GM19328 (cell line): ENCODE data around the gene PNPLA7.
A peak's percentile ranks its signal among the peaks of the same experiment; 100 is the strongest.
"Not testable (repeated sequence)": the region's sequence is repeated elsewhere in the genome, so short reads cannot be mapped to it uniquely, and the experiment has no call there.

Source experiments
- ATAC-seq: cut with Tn5 transposase; IDR thresholded peaks from one replicate; pipeline ENCODE4 v1.9.1; 2021; ENCODE audit warnings: mild to moderate bottlenecking, moderate library complexity; ENCODE audit not compliant: unreplicated experiment

The PNPLA7 gene

DNA sequence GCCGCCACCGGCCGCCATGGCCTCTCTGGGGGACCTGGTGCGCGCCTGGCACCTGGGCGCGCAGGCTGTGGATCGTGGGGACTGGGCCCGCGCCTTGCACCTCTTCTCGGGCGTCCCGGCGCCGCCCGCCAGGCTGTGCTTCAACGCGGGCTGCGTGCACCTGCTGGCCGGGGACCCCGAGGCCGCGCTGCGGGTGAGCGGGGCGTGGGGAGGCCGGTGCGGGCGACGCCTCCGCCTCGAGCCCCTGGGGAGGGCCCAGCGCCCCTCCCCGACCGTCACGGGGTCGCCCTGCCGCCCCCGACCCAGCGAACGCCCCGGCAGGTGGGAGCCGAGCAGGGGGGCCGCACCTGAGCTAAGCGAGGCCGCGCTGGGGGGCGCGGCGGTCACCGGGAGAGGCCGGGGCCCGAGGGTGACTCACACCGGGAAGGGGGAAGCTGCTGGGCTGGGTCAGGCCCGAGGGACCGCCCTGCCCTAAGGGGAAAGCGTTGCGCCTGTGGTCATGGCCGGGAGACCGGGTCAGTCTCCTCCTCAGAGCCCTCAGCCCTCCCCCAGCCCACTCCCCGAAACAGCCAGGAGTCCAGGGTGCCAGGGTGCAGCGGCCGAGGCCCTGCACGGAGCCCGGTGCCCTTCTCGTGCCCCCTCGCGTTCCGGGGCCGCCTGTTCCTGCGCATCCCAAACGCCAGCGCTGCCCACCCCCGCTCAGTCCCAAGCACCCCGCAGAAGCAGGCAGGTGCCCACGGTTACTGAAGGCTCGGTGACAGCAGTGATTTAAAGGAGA lies 126.5 kb downstream of the PNPLA7 start:
- no peak for ATAC-seq

DNA sequence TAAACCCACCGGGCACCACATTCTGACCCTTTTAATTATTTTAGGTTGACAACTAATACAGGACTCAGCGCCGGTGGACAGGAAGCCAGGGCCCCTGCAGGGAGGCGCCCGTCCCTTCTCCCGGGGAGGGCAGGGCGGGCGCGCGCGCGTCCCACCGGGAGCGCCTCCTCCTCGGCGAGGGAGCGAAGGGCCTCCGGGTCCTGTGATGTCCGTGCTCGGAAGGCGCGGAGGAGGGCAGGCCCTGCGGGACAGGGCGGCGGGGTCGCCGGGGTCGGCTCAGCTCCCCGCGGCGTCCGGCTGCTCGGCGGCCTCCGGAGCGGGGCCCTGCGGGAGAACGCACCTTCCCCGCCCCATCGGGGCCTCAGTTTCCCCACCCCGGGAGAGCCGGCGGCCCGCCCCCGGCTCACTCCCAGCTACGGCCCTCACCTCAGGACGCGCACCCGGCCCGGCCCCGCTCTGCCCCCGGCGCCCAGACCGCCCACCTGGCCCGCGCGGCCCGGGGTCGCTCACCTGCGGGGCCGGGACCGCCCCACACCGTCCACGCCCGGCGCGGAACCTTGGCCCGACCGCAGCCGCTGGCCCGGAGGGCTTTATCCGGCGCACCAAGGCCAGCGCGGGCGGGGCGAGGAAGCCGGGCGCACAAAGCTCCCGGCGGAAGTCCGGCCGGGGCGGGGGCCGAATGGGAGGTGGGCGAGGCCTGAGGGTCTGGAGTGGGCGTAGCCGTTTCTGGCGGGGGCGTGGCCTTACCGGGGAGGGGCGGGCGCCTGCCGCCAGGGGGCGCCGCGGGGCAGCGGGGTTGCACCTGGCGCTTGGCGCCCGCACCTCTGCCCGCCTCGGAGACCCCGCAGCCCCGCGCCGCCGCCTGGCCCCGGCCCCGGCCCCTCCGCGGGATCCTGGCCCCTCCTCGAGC lies 127.3 kb downstream of the PNPLA7 start, which contains the start of the genes EXD3 and NOXA1:
Gene EXD3 (minus strand): TSS at position 559 of the 910 bp plus-strand sequence. CDS start 27,805 bp downstream, outside the sequence.
Gene NOXA1 (plus strand): TSS at position 790 of the 910 bp plus-strand sequence. CDS start 137 bp downstream, outside the sequence.
- ATAC-seq, result peak; percentile 77

DNA sequence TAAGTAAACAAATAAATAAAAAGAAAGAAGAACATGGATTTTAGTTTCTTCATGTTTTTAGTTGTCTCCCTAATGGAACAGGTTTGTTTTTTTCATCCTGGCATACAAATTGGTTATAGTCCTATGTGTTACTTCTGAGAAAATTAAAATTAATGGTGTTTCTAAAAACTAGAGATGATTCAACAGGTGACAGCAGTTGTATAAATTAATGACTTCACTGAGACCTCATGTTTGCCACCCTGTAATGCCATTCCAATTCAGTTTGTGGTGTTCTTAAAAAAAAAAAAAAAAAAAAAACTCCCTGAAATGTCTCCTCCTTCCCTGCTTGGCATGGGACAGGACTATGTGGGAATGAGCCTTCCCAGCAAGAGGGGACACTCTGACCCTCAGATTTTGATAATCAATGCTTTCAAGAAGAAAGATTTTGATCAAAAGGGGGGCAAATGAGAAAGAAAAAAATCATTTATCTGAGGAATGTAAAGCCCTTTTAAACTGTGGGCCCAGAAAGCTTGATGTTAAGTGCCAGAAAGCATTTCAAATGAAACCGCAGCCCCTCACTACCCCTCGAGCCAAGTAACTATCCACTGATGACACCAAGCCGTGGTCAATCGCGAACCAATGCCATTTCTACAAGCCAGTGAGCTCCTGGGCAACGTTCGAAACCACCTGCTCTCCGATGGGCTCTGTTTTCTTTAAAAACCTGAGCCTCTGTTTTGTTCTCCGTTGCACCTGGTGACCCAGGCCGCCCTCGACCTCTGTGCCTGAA lies 128.2 kb downstream of the PNPLA7 start:
- no peak for ATAC-seq

DNA sequence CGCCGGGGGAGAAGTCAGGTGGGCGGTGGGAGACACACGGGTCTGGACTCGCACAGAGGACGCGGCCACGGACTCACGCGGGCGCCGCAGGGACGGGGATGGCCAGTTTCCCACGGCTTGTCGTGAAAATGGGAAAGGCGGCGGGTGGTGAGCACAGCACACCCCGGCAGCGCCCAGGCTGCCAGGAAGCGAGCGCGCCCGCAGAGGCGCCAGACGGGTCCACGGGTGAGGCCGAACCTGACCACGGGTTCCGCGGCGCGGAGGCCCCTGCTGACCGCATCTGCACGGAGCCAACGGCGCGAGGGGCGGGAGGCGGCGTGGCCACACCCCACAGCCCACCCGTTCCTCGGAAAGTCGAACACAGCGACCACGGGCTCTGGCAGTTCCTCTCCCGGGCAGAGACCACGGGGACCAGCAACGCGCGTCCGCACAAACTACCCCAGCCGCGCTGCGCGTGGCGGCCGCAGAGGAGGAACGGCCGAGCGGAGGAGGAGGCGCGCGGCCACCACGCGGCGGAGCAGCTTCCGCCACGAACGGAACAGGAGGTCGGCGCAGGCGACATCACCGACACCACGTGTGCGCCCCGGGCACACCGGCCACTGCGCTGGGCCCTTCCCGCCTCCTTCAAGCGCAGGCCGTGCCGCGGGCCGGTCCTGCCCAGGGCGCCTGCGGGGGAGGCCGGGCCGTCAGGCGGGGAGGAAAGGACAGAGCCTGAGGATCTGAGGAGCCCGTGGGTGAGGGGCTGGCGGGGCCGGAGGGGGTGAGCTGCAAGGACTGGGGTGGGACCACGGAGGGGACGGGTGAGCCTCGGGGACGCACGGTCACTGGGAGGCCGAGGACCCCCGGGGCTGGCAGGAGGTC lies 132.8 kb downstream of the PNPLA7 start:
- ATAC-seq, result no peak

DNA sequence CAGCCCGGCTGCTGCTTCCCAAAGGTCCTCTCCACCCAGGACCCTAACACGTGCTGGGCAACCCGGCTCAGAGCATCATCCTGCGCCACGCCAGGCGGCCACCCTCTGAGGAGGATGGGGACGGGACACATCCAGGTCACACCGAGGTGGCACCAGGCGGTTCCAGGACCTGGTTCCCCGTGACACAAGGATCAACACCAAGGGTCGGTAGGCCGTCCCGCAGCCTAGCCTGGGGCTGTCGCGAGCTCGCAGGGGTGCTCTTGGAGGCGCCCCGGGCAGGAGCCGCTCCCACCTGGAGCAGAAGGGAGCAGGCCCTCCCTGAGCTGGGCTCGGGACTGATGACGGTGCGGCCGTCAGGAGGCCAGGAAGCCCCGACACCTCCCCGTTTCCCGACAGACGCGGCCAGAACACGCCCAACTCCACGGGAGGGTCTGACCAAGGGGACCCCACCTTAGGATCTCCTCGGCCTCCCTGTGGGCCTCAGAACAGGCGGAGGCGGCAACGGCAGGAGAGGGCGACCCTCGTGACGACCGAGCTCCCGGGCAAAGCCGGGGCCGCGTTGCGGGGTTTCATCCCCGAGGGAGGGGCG lies 133.5 kb downstream of the PNPLA7 start:
- no peak for ATAC-seq

DNA sequence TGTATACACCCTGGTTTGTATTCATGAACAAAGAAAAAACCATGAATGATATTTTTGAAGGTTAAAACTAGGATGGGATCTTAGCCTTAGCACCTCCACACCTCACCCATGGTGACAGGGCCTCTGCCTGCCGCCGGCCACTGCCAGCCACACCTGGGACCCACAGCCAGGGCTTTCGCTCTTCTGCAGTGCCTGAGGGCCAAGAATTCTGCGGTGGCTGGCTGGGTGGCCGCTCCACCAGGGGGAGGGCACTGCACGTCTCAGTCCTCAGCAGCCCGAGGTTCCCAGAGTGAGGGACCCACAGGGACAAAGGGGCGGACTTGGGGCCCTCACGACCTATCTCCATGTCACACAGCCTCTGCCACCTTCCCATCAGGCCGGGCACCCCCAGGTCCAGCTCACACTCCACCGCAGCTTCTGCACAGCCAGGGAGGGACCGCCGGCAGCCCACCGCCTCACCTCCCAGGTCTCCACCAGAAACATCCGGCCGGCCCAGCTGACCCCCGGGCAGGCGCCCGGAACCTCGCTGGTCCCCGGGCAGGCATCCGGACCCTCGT lies 134.1 kb downstream of the PNPLA7 start:
- ATAC-seq, result no peak

DNA sequence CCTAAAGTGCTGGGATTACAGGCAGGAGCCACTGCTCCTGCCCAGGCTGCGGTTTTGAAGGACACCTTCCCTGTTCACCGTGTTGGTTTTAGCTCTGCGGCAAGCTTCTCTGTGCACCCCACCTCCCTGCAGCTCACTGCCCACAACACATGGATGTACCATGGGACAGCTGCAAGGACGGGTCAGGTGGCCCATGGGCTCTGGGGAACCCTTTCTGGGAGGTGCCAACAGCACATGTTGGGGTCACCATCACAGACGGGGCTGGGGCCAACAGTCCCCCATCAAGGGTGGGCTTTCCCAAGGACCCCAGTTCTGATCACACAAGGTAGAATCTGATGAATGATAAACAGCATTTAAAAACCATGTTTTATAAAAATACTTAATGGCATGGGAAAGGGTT lies 134.8 kb downstream of the PNPLA7 start:
- no peak for ATAC-seq

DNA sequence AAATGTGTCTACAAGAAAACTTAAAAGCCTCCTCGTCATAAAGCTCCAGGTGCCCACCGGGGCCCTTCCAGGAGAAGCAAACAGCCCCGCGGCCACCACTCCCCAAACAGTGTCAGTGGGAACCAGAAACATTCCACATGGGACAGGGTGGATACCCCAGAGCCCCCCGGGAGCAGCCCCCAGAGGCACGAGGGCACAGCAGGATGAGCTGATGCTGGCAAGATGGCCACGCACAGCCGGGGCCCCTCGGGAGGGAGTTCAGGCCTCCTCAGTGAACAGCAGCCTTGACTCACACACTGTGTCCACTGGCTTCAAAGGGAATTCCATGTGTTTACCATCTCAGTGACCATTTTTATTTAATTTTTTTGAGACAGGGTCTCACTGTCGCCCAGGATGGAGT lies 137.8 kb downstream of the PNPLA7 start:
- ATAC-seq, result no peak

DNA sequence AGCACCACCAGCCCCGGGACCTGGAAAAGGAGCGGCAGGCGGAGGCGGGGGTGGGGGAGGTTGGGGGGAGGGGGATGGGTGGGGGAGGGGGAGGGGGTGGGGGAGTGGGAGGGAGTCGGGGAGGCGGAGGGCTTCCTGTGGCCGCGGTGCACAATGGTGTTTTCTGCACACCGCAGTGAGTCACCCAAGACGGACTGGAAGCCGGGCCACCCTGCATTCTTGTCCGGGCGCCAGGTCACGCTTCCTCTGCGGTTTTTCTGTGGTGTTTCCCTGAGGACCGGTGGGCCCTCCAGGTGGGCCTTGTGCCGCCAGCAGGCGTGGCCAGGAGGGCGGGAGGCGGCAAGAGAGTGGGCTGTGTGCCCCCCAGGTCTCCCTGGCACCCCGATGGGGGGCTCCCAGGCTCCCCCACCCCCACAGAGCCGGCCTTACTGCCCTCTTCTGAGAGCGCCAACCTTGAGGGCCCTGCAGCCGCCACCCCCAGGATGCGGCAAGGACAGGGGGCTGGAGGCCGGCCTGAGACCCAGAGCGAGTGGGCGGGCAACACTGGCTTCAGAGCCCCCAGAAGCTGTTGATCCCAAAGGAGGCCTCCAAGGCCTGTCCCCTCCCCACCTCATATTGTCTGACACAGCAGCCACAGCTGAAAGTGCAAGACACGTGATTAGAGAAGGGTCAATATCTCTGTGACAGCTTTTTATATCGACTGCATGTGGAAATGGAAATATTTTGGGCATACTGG lies 138.4 kb downstream of the PNPLA7 start:
- ATAC-seq, result no peak

DNA sequence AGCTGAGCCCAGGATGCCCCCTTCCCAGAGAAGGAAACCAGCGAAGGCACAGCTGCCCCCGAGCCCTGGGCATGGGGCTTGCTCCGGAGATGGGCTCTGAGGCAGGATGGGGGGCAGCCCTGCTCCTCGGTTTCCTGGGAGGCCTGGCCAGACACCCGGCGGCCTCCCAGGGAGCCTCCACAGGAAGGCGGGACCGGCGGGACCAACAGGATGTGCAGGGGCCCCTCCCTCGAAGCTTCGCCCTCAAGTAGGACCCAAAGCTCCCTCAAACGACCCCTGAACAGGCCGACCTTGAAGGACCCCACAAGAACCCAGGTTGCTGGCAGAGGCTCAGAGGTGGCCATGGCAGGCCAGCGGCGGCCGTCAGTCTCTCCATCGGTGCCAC lies 138.9 kb downstream of the PNPLA7 start:
- ATAC-seq, result no peak

DNA sequence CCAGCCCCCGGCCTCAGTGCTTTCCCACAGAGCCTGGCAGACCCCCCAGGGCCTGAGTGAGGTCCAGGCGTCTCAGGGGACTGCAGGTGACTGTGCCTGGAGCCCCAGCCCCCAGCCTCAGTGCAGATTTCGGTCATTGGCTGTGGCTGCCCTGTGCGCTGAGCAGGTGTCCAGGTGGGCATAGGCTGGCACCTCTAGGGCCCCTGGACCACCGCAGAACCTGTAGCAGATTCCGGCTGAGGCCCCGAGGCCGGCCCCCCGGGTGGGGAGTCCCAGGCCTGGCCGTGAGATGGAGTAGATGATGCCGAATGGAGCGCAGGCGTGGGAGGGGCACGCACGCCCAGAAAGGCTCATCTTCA lies 139.3 kb downstream of the PNPLA7 start:
- ATAC-seq, result no peak

DNA sequence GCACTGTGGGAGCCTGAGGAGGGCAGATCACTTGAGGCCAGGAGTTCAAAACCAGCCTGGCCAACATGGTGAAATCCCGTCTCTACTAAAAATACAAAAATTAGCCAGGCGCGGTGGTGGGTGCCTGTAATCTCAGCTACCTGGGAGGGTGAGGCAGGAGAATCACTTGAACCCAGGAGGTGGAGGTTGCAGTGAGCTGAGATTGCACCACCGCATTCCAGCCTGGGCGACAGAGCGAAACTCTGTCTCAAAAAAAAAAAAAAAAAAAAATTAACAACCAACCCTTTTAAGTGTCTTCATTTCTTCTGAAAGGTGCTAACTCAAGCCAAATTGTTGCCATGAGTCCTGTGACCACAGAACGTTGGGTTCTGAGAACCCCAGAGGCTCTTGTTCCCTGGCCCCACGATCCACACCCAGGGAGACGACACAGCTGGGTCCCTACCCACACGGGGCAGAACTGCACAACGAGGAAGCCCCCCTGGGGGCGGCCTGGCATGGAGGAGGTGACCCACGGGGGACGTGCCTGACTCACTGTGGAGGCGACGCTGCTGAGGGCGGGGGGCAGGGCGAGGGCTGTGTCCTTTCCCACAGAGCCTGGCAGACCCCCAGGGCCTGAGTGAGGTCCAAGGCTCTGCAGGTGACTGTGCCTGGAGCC lies 139.8 kb downstream of the PNPLA7 start:
- not testable (repeated sequence) for ATAC-seq
